Activated CD8-positive, alpha-beta T cell treated with anti-CD3 and anti-CD28 coated beads, Interleukin-2, amount 10 ng/mL, durations not matched to agents 7 days and 5 days (primary cell): ENCODE results near the gene SSNA1. TPM values are rescaled to one million over a fixed set of nuclear protein-coding genes. Genes with fewer than 3 reads are reported as not detected.
A peak's percentile ranks its signal among the peaks of the same experiment; 100 is the strongest.

ENCODE experiments used
- ATAC-seq: fragments of 150-1000 bp; cut with Tn5 transposase; one replicate; pipeline ENCODE4 v1.10.0; 2021; ENCODE audit warnings: moderate library complexity
- CTCF ChIA-PET: fragments of 350-600 bp; sonication (Branson Sonifier 250); formaldehyde crosslinking; loops from one replicate; lab custom pipeline; 2021; ENCODE audit warnings: antibody characterized with exemption; lab: Charles Lee
- POLR2A ChIA-PET: fragments of 350-600 bp; sonication (Branson Sonifier 250); formaldehyde crosslinking; loops from one replicate; lab custom pipeline; 2021; ENCODE audit warnings: antibody characterized with exemption; lab: Charles Lee
- DNase-seq: peaks from one replicate; pipeline ENCODE4 v3.0.0-alpha.2; 2020
- H3K27ac Mint-ChIP-seq: one replicate; pipeline ENCODE4 v1.8.0; 2021; ENCODE audit warnings: mild to moderate bottlenecking, mixed read lengths
- H3K27me3 Mint-ChIP-seq: one replicate; pipeline ENCODE4 v1.8.0; 2021; ENCODE audit warnings: low read depth, mixed read lengths
- H3K36me3 Mint-ChIP-seq: one replicate; pipeline ENCODE4 v1.8.0; 2021; ENCODE audit warnings: low read depth, mixed read lengths
- H3K4me1 Mint-ChIP-seq: one replicate; pipeline ENCODE4 v1.8.0; 2021; ENCODE audit warnings: low read depth, mixed read lengths
- H3K4me3 Mint-ChIP-seq: one replicate; pipeline ENCODE4 v1.8.0; 2021; ENCODE audit warnings: mild to moderate bottlenecking, mixed read lengths
- H3K9me3 Mint-ChIP-seq: one replicate; pipeline ENCODE4 v1.8.0; 2022; ENCODE audit warnings: mixed read lengths; ENCODE audit not compliant: insufficient read depth
- total RNA-seq, 2 experiments: library from RNA; stranded (reverse); gene quantifications; one replicate each; pipeline ENCODE4 v1.2.3, GENCODE V29; 2021

SSNA1 gene
- total RNA-seq = 10 to 100 TPM; 88.2 to 90.0 TPM

GRCh38 chr9:137188490-137189296, at the start of gene SSNA1, which contains the start of gene ANAPC2:
Gene SSNA1, plus strand, starts transcription at chr9:137188676. Its CDS starts 51 bp downstream, at chr9:137188727.
Gene ANAPC2, minus strand, starts transcription at chr9:137188560. Its CDS starts 28 bp downstream, at chr9:137188532.
- POLR2A ChIA-PET = interaction anchor here (0.6 to 3.2 kb wide), 25 partner anchors 8 to 119 kb away, joined by 3 to 28 read pairs (median 4); partner anchors contain the start of genes CYSRT1, LRRC26, MAN1B1 and RNF208
- Mint-ChIP-seq H3K4me1 (peaks cover 42% of the 10 kb centered on the region), H3K36me3 (peaks cover 12% of the 10 kb centered on the region), H3K27ac (peak within 1 kb of the TSS; percentile 97), H3K9me3 (no peaks in the 10 kb centered on the region), H3K27me3 (no peaks in the 10 kb centered on the region), H3K4me3 (peak within 1 kb of the TSS; percentile 97)
- peak; percentile 93 for DNase-seq
- CTCF ChIA-PET = interaction anchor here (0.7 to 3.4 kb wide), 22 partner anchors 10 to 153 kb away, joined by 3 to 23 read pairs (median 4); partner anchors contain the start of genes CYSRT1, MAN1B1, RNF208 and RNF224
- peak; percentile 81 for ATAC-seq

- ChIA-PET POLR2A (interaction anchor here (1.0 to 2.0 kb wide), 2 partner anchors 10 to 11 kb away, joined by 3 to 4 read pairs; no protein-coding TSS in a partner anchor), CTCF (no interaction called here)
- no peaks in the 10 kb centered on the region for H3K9me3 Mint-ChIP-seq
- H3K27ac Mint-ChIP-seq = no peak within 1 kb of the TSS
- H3K4me3 Mint-ChIP-seq = no peak within 1 kb of the TSS
- H3K27me3 Mint-ChIP-seq = peaks cover 41% of the 10 kb centered on the region
- no peaks in the 10 kb centered on the region for H3K36me3 Mint-ChIP-seq
- ATAC-seq (peak; percentile 84), DNase-seq (peak; percentile 54)
- H3K4me1 Mint-ChIP-seq = peaks cover 14% of the 10 kb centered on the region
Measured at GRCh38 chr9:137138722-137139467, 49.6 kb upstream of the SSNA1 start, which contains the start of gene GRIN1. Gene GRIN1, plus strand, starts transcription at chr9:137139154. Its CDS starts 333 bp downstream, at chr9:137139487.

- peaks cover 14% of the 10 kb centered on the region for H3K4me1 Mint-ChIP-seq
- DNase-seq (no peak), ATAC-seq (peak; percentile 41)
- CTCF ChIA-PET = no interaction called here
- H3K36me3 Mint-ChIP-seq = no peaks in the 10 kb centered on the region
- POLR2A ChIA-PET = interaction anchor here (1.0 kb wide), 1 partner anchor 10 kb away, joined by 3 read pairs; no protein-coding TSS in a partner anchor
- no peak overlapping the region for H3K27ac Mint-ChIP-seq
- peaks cover 39% of the 10 kb centered on the region for H3K27me3 Mint-ChIP-seq
- no peaks in the 10 kb centered on the region for H3K9me3 Mint-ChIP-seq
- no peak overlapping the region for H3K4me3 Mint-ChIP-seq
Measured at GRCh38 chr9:137139468-137140150, 48.9 kb upstream of the SSNA1 start.

- H3K27me3 Mint-ChIP-seq = peaks cover 39% of the 10 kb centered on the region
- H3K9me3 Mint-ChIP-seq = no peaks in the 10 kb centered on the region
- CTCF ChIA-PET = no interaction called here
- DNase-seq = no peak
- H3K4me1 Mint-ChIP-seq = peaks cover 14% of the 10 kb centered on the region
- POLR2A ChIA-PET = interaction anchor here (1.0 kb wide), 1 partner anchor 11 kb away, joined by 3 read pairs; no protein-coding TSS in a partner anchor
- no peak overlapping the region for H3K4me3 Mint-ChIP-seq
- H3K36me3 Mint-ChIP-seq = no peaks in the 10 kb centered on the region
- H3K27ac Mint-ChIP-seq = no peak overlapping the region
- no peak for ATAC-seq
Measured at GRCh38 chr9:137140151-137141012, 48.1 kb upstream of the SSNA1 start.

GRCh38 chr9:137141050-137141810, 47.2 kb upstream of the SSNA1 start:
- DNase-seq (no peak), ATAC-seq (no peak)
- peaks cover 34% of the 10 kb centered on the region for H3K27me3 Mint-ChIP-seq
- ChIA-PET CTCF (no interaction called here), POLR2A (no interaction called here)
- no peaks in the 10 kb centered on the region for H3K36me3 Mint-ChIP-seq
- H3K4me3 Mint-ChIP-seq = no peak overlapping the region
- H3K27ac Mint-ChIP-seq = no peak overlapping the region
- peaks cover 14% of the 10 kb centered on the region for H3K4me1 Mint-ChIP-seq
- no peaks in the 10 kb centered on the region for H3K9me3 Mint-ChIP-seq

- Mint-ChIP-seq H3K36me3 (no peaks in the 10 kb centered on the region), H3K4me1 (peaks cover 14% of the 10 kb centered on the region), H3K27ac (no peak overlapping the region), H3K27me3 (peaks cover 31% of the 10 kb centered on the region), H3K4me3 (no peak overlapping the region), H3K9me3 (no peaks in the 10 kb centered on the region)
- DNase-seq = no peak
- ATAC-seq = no peak
- ChIA-PET POLR2A (no interaction called here), CTCF (no interaction called here)
Measured at GRCh38 chr9:137141976-137142936, 46.2 kb upstream of the SSNA1 start.

GRCh38 chr9:137143459-137143858, 45.0 kb upstream of the SSNA1 start:
- Mint-ChIP-seq H3K4me1 (peaks cover 14% of the 10 kb centered on the region), H3K4me3 (no peak overlapping the region), H3K27ac (no peak overlapping the region), H3K36me3 (no peaks in the 10 kb centered on the region), H3K27me3 (peaks cover 22% of the 10 kb centered on the region), H3K9me3 (no peaks in the 10 kb centered on the region)
- DNase-seq (no peak), ATAC-seq (no peak)
- ChIA-PET POLR2A (no interaction called here), CTCF (no interaction called here)

GRCh38 chr9:137145731-137146526, 42.5 kb upstream of the SSNA1 start:
- CTCF ChIA-PET = no interaction called here
- no peak for DNase-seq
- Mint-ChIP-seq H3K27me3 (peaks cover 10% of the 10 kb centered on the region), H3K9me3 (no peaks in the 10 kb centered on the region), H3K4me1 (peaks cover 4% of the 10 kb centered on the region), H3K36me3 (no peaks in the 10 kb centered on the region), H3K4me3 (no peak overlapping the region), H3K27ac (no peak overlapping the region)
- POLR2A ChIA-PET = interaction anchor here (1.0 kb wide), 1 partner anchor 43 kb away, joined by 3 read pairs; no protein-coding TSS in a partner anchor
- no peak for ATAC-seq

- peaks cover 10% of the 10 kb centered on the region for H3K27me3 Mint-ChIP-seq
- DNase-seq (no peak), ATAC-seq (no peak)
- no peak overlapping the region for H3K27ac Mint-ChIP-seq
- H3K4me1 Mint-ChIP-seq = peaks cover 7% of the 10 kb centered on the region
- ChIA-PET POLR2A (interaction anchor here (1.0 kb wide), 1 partner anchor 42 kb away, joined by 3 read pairs; no protein-coding TSS in a partner anchor), CTCF (no interaction called here)
- no peak overlapping the region for H3K4me3 Mint-ChIP-seq
- H3K9me3 Mint-ChIP-seq = no peaks in the 10 kb centered on the region
- H3K36me3 Mint-ChIP-seq = no peaks in the 10 kb centered on the region
Measured at GRCh38 chr9:137146527-137146918, 42.0 kb upstream of the SSNA1 start.
